ENCODE measurements around the gene PRSS16.
"Not testable (repeated sequence)": the region's sequence is repeated elsewhere in the genome, so short reads cannot be mapped to it uniquely, and the experiment has no call there.

The PRSS16 gene, protein sequence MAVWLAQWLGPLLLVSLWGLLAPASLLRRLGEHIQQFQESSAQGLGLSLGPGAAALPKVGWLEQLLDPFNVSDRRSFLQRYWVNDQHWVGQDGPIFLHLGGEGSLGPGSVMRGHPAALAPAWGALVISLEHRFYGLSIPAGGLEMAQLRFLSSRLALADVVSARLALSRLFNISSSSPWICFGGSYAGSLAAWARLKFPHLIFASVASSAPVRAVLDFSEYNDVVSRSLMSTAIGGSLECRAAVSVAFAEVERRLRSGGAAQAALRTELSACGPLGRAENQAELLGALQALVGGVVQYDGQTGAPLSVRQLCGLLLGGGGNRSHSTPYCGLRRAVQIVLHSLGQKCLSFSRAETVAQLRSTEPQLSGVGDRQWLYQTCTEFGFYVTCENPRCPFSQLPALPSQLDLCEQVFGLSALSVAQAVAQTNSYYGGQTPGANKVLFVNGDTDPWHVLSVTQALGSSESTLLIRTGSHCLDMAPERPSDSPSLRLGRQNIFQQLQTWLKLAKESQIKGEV

DNA sequence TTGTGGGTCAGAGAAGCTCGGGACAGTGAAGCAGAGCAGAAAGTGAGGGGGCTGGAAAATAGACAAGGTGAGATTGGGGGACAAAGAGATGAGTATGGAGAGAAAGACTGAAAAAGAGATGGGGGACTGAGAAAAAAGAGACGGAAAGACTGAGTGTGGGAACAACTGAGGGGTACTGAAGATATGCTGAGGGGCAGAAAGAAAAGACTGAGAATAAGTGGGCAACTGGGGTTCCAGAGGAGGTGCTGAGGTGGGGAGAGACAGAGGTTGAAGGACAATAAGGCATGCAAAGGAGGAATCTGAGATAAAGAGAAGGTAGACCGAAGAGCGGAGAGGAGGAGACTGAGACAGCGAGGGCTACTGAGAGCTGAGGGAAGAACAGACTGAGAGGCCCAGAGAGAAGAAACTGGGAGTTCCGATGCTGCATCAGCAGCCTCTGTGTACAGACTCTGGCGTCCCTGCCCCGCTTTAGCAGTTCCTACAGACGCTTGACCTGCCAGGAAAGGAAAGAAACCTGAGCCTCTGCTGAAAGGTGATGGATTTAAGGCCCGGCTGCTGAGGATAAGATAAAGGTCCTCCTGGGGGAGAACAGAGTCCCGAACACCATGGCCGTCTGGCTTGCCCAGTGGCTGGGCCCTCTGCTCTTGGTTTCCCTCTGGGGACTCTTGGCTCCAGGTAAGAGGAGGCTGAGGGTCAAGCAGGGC, at the start of gene PRSS16:
PRSS16 (plus strand) TSS at position 569 of the 704 bp plus-strand sequence; CDS start at position 606, 37 bp downstream.
- DNase-seq, result no peak

DNA sequence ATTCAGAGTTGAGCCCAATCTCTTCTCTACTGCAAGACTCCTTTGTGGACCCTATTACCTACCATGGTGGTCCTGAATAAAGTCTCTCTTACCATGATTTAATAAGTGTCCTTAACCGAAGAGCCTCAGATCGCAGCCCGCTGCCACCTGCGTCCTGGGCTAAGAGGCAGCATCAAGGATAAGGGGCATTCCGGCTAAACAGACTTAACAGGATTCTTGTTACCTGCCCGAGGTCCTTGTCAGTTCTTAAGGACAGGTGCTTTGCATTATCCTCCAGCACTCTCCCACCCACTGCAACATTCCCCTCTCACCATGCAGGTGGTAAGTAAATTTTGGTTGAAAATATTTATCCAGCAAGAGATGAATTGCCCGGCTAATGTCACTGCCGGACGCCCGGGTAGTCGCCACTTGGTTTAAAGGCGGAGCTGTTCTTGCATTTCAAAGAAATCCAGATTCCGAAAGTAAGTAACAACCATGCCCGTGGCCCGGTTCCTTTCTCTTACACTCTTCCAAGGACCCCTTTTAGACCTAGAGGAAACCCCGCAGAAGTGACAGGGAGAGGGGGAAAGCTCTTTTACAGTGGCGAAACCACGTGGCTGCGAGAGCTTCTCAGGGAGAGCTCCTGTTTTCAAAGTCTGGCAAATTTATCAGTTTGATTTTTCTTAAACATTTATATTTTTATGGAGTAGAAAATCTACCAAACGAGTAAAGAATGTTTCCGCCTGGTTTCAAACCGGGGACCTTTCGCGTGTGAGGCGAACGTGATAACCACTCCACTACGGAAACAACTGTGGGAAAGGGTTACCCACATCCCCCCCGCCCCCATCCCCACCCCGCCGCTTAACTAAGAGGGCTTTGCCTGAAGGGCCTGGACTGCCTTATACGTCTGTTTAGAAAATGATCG, 41.9 kb upstream of the PRSS16 start:
- DNase-seq, result no peak

DNA sequence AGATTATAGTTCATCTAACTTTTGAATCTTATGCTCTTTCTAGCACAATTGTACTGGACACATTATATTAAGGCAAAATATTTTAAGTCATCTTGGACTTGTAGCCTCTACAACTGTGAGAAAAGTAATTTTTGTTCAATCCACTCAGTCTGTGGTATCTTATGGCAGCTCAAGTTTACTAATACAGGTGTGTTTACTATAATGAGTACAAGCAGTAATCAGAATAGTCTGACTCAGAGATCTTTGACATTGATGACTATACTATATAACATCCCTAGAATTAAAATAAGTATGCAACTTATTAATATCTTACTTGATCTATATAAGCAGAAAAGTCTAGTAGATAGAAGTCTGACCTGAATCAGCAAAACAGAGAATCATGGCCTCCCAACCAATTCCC, 40.7 kb upstream of the PRSS16 start:
- no peak for DNase-seq

DNA sequence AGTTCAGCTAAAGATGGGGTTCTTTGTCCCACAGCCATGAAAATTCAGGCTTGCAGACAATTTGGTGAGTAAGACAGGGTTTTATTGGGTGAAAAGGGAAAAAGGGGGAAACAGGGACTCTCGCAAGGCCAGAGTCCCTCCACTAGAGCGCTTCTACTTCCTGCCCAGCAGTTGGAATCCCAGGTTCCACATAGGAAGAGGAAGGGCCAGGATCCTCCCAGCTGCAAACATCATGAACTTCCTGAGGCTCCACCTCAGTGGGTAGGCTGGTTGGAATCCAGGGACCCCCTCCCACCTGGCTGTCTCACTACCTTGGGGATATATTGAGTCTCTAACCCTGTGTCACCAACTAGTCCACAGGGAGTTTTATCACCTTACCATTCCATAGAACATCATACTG, 39.5 kb upstream of the PRSS16 start:
- no peak for DNase-seq

DNA sequence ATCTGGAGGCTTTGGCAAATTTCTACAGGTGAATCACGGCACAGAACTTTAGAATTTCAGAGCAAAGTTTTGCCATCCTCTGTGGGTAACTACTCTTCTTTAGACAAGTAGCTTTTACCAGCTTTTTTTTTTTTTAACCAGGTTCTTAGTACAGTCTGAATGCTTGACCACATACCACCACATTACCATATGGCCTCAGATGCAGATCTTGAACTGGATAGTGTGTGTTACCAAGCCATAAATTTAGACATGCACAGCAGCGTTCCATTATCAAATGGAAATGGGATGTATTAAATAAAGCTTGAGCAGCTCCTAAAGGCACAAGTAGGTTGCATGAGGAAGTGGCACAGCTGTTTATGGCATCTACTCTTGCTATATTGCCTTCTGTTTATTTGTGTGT, 38.3 kb upstream of the PRSS16 start:
- no peak for DNase-seq

DNA sequence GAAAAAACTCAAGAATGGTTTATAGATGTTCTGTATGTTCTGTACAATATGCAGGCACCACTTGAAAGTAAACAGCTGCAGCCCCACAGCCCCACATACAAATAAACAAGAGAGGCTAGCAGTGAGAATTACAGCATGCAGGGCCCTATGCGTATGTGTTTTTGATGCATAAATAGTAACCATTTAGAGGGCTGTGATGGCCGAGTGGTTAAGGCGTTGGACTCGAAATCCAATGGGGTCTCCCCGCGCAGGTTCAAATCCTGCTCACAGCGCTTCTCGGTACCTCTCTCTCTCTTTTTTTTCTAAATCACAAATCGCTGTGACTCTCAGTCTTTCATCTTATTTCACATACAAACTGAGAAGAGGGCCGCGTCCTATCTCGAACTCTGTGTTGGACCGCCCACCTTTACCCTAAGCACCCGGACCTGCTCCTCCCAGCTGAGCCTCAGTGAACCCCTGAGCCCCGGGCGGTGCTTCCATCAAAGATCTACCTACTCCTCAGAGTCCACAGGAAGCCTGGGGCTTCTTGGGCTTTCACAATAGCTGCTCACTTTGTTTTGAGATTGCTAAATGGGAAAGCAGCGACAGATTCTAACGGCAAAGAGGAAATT, 37.7 kb upstream of the PRSS16 start:
- DNase-seq, result no peak

DNA sequence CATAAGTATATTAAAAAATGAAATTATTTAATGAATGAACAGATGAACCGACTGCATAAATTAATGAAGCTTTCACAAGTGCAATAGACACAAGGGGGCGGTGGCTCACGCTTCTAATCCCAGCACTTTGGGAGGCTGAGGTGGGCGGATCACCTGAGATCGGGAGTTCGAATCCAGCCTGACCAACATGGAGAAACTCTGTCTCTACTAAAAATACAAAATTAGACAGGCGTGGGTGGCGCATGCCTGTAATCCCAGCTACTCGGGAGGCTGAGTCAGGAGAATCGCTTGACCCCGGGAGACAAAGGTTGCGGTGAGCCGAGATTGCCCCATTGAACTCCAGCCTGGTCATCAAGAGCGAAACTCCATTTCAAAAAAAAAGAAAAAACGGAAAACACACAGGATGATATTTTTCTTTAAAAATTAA, 34.4 kb upstream of the PRSS16 start:
- DNase-seq, result not testable (repeated sequence)

DNA sequence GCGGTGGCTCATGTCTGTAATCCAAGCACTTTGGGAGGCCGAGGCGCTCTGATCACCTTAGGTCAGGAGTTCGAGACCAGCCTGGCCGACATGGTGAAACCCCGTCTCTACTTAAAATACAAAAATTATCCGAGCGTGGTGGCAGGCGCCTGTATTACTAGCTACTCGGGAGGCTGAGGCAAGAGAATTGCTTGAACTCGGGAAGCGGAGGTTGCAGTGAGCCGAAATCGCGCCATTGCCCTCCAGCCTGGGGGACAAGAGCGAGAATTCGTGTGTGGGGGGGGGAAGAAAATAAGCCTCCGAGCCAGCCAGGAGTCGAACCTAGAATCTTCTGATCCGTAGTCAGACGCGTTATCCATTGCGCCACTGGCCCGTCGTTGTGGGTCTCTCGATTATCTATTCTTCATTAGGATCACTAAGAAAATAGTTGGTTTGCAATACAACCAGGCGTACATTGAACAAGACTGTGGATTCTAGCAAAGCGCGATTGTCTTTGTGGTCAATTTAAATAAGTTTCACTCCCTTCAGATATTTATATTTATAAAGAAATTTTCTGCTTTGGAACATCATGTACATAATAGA, 33.9 kb upstream of the PRSS16 start:
- no peak for DNase-seq

DNA sequence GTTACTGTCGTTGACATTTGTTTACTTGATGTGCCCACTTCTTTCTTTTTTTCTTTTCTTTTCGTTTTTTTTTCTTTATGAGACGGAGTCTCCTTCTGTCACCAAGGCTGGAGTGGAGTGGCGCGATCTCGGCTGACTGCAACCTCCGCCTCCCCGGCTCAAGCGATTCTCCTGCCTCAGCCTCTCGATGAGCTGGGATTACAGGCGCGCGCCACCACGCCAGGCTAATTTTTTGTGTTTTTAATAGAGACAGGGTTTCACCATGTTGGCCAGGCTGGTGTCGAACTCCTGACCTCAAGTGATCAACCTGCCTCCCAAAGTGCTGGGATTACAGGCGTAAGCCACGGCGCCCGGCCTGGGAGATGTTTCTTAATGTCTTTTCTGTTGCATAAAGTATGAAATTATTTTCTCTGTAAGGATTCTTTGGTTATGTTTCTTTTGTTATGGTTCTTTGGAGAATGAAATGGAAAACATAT, 33.3 kb upstream of the PRSS16 start:
- no peak for DNase-seq

DNA sequence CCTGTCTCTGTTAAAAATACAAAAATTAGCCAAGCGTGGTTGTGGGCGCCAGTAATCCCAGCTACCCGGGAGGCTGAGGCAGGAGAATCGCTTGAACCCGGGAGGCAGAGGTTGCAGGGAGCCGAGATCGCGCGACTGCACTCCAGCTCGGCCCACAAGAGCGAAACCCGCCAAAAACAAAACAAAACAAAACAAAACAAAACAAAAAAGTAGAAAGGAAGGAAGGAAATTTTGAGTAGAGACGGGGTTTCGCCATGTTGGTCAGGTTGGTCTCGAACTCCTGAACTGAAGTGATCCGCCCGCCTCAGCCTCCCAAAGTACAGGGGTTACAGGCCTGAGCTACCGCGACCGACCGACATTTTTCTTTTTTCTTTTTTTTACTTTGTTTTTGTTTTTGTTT, 30.6 kb upstream of the PRSS16 start:
- no peak for DNase-seq

DNA sequence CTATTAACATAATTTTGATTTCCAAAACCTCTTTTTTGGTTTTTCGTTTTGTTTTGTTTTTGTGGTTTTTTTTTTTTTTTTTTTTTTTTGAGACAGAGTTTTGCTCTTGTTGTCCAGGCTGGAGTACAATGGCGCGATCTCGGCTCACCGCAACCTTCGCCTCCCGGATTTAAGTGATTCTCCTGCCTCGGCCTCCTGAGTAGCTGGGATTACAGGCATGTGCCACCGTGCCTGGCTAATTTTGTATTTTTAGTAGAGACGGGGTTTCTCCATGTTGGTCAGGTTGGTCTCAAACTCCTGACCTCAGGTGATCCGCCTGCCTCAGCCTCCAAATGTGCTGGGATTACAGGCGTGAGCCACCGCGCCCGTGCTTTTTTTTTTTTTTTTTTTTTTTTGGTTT, 24.5 kb upstream of the PRSS16 start:
- not testable (repeated sequence) for DNase-seq

DNA sequence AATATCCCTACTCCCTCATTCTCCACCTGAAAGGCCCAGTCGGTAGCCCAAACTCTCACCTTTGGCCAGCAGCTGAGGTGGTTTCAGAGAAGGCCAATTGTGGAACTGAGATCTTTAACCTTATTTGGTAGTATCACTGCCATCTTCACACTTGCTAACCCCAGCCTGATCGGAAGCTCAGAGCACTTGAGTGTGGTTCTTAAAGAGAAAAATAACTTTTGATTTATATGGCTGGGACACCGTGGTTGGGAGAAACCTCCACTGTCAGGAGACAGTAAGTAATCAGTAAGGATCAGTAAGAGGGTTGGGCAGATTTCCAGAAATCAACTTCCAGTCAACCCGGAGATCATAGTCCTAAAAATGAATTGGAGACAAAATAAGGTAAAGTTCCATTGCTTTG, 22.8 kb upstream of the PRSS16 start:
- DNase-seq, result no peak

DNA sequence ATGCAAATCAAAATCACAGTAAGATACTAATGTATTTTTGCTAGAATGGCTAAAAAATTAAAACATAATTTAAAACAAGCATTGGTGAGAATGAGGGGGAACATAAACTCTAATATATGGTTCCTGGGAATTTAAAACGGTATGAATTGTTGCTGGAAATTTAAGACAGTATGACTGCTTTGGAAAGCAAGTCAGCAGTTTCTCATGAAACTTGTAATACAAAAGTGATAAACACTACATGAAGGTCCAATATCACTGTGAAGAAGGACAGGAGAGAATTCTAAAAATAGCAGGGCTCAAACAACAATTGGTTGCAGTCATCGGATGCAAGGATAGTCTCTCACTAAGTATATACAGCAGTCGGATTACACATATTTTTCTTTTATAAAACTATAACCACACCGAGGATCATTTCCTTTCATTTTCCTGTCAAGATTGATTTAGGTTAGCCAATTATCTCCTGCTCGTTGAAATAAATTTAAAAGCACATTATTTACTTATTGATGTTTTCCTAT, 18.5 kb upstream of the PRSS16 start:
- no peak for DNase-seq

DNA sequence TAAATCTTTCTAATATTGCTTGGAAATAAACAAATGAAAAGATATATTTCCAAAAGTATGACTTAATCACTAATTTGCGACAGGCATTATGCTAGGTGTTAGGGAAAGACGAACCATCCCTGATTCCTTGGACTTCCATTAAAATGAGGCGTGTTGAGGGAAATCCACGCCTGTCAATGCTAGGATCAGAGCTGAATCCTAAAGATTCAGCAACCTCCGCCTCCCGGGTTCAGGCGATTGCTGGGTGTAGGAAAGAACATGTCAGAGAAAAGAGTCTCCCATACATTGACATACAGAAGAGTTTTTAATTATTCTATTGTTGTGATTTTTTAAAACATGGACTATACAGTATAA, 16.8 kb upstream of the PRSS16 start:
- no peak for DNase-seq

DNA sequence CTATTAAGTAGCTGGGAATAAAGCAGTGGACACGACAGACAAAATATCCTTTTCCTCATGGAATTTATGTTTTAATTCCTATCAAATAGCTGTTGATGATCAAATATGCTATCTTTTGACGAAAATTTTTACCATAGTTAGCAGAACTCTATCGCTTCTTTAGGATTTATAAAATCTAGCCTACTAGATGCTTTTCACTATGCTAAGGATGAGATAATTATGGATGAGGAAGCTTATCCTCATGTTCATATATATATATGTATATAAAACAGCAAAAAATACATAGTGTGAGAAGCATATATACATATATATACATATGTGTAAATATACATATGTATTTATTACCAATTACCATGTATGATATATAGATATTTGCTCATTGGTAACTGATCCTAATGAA, 12.9 kb upstream of the PRSS16 start:
- DNase-seq, result no peak

DNA sequence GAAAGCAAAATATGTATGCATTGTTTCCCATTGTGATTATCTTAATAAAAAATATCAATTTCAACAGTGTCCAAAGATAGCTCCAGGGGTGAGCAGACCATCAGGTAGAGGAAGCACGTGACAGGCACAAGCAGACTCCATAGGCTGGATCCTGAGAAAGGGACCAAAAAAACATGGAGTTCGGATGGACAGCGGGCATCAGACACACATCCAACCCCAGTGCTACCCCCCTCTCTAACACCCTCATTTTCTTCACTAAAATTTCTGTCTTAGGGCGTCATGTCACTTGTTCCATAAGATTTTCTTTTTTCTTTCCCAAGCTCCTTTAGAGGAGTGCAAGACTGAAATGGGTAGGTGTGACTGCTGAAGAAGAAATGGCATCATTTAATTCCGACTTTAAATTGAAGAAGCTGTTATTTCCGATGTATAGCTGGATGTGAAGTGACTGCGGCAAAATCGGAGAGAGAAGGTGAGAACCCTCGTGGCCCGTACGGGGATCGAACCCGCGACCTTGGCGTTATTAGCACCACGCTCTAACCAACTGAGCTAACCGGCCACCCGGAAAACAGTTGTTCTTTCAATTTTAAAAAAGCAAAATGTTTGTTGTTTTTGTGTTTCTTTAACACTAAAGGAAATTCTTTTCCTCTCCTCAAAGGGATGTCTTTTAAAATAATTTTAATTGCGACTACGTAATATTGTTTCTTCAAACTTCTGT, 10.3 kb upstream of the PRSS16 start:
- no peak for DNase-seq

DNA sequence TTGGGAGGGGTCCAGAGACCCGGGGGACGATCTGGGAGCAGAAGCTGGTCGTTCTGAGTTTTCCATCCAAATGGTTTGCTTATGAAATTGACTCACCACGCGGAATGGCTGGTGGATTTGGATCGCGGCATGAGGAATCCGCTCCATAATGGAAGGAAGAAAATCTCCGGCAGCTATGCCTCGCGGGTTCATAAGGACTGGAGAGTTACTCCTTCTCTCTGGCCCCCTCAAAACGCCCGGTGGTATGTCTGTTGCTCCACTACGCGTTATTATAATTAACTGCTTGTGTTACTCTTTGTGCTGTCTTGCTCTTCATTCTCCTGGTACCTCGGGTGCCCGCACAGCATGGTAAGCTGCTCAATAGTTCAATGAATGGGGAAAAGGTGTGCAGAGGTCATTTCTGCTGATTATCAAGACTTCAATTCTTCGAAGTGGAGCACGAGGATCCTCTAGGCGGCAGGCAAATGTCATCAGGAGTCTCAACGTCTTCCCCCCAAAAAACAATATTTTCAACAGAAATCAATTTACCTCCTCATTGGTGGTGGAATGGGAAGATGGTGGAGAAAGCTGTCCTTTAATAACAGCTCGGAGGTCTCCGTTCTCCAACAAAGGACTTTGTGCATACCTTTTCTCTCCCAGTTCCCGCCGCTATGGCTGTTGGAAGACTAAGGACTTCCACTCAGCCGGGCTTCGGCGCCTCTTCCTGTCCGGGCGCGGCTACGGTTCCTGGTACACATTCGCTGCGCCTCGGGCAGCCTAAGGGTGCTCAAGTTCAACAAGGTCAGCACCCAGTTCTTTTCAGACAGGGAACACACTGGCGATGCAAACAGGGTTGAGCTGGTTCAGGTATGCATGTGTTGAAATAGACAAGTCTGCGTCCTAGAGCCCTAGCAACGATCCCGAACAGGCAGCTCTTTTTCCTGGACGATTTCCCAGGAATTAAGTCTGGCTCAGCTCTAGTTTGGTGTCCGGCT, 9.2 kb upstream of the PRSS16 start:
- no peak for DNase-seq

DNA sequence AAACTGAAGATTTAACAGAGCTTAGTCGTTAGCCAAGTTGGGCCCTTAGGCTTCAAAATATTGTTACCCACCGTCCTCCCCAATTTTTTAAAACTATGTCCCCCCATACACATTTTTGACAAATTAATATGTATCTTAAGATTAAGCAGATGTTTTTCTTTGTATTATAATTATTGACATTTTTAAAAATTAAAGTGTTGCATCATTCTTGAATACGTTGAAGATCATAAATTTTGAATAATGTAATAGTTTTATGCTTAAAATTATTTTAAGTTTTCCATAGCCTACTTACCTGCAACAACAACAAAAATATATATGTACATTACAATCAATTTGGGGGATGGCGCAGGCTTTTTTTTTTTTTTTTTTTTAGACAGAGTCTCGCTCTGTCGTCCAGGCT, 8.2 kb upstream of the PRSS16 start:
- no peak for DNase-seq

DNA sequence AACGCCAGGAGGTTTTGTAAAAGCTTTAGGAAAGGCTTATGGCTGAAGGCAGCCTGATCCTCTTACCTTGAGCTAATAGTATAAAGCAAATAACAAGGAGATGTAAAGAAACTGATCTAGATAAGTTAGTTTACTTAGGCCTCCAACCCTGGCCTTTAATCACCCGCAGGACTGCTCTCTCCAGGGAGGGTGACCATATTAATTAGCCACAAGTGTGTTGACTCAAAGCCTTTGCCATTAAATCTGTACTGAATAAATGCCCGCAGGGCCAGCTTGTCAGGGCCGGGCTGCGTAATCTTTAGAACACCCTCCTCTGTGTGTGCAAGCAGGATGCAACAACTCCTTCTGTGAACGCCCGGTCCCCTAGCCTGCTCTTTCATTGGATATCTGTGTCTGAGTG, 6.1 kb upstream of the PRSS16 start:
- DNase-seq, result no peak

Data from Kasumi-1 (cell line).